HG02571 (cell line): ENCODE results near the gene TMEM117.
"Not testable (repeated sequence)": the region's sequence is repeated elsewhere in the genome, so short reads cannot be mapped to it uniquely, and the experiment has no call there.

ENCODE experiments used
- ATAC-seq: cut with Tn5 transposase; IDR thresholded peaks from one replicate; pipeline ENCODE4 v1.9.1; 2021; ENCODE audit warnings: mild to moderate bottlenecking, moderate library complexity; ENCODE audit not compliant: unreplicated experiment

Gene TMEM117

GRCh38 chr12:44362947-44363346 is 527.1 kb downstream of the TMEM117 start:
- ATAC-seq: no peak

- ATAC-seq: no peak
Observed at GRCh38 chr12:44367136-44367535, 531.3 kb downstream of the TMEM117 start.

- ATAC-seq: no peak
Observed at GRCh38 chr12:44367916-44368315, 532.0 kb downstream of the TMEM117 start.

- no peak for ATAC-seq
Observed at GRCh38 chr12:44369998-44370397, 534.1 kb downstream of the TMEM117 start.

- no peak for ATAC-seq
Observed at GRCh38 chr12:44370982-44371381, 535.1 kb downstream of the TMEM117 start.

- ATAC-seq: no peak
Observed at GRCh38 chr12:44372259-44372658, 536.4 kb downstream of the TMEM117 start.

GRCh38 chr12:44375694-44376093 is 539.8 kb downstream of the TMEM117 start:
- no peak for ATAC-seq

GRCh38 chr12:44377443-44378187 is 541.7 kb downstream of the TMEM117 start:
- no peak for ATAC-seq

GRCh38 chr12:44379113-44379512 is 543.2 kb downstream of the TMEM117 start:
- not testable (repeated sequence) for ATAC-seq

- no peak for ATAC-seq
Observed at GRCh38 chr12:44379831-44380230, 544.0 kb downstream of the TMEM117 start.

GRCh38 chr12:44380861-44381260 is 545.0 kb downstream of the TMEM117 start:
- no peak for ATAC-seq

GRCh38 chr12:44381341-44381740 is 545.5 kb downstream of the TMEM117 start:
- ATAC-seq: no peak

GRCh38 chr12:44384136-44384535 is 548.3 kb downstream of the TMEM117 start:
- no peak for ATAC-seq

GRCh38 chr12:44385964-44386363 is 550.1 kb downstream of the TMEM117 start:
- no peak for ATAC-seq

- ATAC-seq: no peak
Observed at GRCh38 chr12:44387581-44387980, 551.7 kb downstream of the TMEM117 start.

- ATAC-seq: no peak
Observed at GRCh38 chr12:44389038-44389437, 553.2 kb downstream of the TMEM117 start.

- ATAC-seq: no peak
Observed at GRCh38 chr12:44389896-44390295, 554.0 kb downstream of the TMEM117 start.

- no peak for ATAC-seq
Observed at GRCh38 chr12:44397631-44398030, 561.8 kb downstream of the TMEM117 start.

GRCh38 chr12:44403185-44403584 is 567.3 kb downstream of the TMEM117 start:
- no peak for ATAC-seq

GRCh38 chr12:44405297-44405696 is 569.4 kb downstream of the TMEM117 start:
- ATAC-seq: no peak

GRCh38 chr12:44422559-44422958 is 586.7 kb downstream of the TMEM117 start:
- no peak for ATAC-seq

GRCh38 chr12:44428825-44429224 is 592.9 kb downstream of the TMEM117 start:
- no peak for ATAC-seq
